Measurements from ENCODE around the gene CPLX1.

Gene CPLX1

DNA sequence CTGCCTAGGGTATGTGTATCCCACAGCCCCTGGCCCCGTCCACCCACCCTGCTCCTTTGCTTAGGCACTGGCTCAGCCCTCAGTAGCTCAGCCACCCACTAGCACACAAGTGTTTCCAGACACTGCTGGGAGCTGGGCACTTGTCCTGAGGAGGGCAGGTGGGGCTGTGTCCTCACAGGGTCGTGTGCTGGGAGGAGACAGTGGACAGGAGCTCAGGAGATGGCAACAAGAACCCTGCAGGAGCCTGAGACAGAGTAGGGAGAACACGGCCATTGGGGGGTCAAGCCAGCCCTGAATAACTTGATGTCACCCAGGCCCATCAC, 5.5 kb upstream of the CPLX1 start:
- DNase-seq: no peak

DNA sequence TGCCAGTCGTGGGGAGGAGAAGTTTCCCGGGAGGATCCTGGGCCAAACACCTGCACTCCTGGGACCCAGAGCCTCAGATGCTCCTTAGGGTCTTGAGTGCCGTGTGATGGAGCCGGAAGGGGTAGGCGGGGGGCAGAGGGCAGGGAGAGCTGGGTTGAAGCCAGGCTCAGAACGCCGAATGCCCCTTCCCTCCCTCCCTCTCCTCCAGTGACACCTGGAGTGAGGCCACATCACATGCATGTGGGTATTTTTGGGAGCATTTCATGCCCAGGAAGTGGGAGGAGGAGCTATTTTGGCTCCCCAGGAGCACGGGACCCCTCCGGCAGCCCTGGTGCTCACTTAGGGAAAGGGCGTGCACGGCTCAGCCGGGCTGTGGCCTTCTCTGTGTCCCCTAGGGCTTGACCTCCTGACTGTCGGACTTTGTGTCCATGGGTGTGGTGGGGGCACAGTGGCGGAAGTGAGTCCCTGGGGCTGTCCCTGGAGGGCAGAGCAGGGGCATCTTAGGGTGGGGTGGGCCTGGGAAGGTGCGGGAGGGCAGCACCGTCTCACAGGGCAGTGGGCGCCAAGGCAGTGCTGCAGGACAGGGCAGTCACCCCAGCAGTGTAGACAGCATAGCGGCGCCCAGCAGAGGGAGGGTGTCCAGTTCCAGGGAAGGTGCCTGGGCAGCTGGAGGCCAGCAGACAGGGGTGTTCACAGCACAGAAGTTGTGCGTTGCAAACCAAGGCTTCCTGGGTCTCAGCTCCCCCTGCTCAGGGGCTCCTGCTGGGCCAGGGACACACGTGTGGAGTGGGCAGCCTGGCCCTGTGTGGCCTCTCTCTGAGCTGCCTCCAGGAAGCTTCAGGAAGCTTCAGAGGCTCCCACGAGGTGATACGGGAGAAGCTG, 4.9 kb upstream of the CPLX1 start:
- no peak for DNase-seq

DNA sequence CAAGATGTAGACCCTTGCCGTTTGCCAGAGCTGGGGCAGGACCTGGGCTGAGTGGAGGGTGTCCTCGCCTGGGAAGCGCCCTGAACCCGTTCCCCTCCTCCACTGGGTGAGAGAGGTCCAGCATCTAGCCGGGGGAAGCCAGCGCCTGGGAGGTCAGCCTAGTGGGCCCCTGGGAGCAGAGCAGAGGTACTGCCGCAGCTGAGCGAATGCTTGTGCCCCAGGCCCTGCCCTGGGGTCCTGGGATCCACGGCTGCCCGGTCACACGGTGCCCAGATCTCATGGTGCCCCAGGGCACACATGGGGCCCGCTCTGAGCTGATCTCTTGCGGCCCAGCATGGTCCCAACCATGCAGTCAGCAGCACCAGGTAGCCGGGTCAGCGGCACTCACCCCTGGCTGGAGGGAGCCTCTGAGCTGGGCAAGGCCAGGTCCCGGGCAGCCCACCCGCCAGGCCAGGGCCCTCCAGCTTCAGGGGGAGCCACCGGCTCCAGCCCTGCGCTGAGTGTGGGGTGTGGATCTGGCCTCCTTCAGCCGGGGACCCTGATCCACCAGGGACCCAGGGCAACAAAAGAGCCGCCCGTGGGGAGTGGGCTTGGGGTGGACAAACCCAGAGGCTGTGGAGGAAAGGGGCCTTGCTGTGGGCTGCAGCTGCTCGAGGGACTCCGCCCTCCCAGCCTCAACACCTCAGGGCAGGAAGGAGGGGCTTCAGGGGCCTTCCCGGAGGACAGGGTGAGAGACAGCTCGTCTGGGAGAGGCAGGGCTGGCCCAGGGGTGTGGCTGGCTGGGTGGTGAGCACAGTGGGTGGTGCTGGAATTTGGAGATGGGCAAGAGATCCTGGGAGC, 4.1 kb upstream of the CPLX1 start:
- no peak for DNase-seq

DNA sequence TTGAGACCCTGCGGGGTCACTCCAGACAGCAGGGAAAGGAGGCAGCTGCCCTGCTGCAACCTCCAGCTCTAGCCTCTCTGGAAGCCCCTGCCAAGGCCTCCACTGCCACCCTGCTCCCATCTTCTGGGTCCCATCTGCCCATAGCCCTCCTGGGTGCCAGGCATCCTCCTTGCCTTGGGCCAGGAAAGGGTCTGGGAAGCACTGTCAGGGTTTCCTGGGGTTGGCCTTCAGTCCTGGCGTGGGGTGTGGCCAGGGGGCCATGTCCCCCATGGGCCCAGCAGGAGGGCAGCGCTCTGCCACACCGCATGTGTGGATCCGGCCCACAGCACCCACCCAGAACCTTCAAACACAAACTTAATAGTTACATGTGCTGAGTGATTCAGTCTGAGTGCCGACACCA, 3.4 kb upstream of the CPLX1 start:
- DNase-seq: no peak

DNA sequence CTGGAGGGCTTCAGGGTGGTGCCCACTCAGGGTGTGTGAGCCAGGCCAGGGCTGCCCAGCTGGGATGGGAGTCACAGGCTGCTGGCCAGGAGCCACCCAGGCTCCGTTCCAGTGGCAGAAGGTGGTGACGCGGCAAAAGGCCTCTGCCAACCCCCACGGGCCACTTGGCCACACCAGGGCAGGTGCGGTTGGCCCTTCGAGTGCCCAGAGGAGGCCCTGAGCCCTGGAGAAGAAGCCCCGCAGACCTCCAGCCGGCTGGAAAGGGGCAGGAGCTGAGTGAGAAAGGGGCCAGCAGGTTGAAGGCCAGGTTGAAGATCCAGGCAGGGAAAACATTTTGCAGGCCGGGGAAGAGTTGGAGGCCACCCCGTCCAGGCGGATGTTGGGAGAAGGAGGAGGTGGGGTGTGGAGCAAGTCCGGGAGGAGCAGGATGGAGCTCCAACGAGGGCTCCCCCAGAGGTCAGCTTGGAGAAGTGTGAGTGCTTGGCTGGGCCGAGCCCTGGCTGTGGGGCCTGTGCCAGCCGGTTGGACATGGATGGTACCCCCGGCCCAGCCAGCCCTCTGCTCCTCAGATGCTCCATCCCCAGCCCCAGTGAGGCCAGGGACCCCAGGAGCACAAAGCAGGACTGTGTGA, 2.8 kb upstream of the CPLX1 start:
- no peak for DNase-seq

DNA sequence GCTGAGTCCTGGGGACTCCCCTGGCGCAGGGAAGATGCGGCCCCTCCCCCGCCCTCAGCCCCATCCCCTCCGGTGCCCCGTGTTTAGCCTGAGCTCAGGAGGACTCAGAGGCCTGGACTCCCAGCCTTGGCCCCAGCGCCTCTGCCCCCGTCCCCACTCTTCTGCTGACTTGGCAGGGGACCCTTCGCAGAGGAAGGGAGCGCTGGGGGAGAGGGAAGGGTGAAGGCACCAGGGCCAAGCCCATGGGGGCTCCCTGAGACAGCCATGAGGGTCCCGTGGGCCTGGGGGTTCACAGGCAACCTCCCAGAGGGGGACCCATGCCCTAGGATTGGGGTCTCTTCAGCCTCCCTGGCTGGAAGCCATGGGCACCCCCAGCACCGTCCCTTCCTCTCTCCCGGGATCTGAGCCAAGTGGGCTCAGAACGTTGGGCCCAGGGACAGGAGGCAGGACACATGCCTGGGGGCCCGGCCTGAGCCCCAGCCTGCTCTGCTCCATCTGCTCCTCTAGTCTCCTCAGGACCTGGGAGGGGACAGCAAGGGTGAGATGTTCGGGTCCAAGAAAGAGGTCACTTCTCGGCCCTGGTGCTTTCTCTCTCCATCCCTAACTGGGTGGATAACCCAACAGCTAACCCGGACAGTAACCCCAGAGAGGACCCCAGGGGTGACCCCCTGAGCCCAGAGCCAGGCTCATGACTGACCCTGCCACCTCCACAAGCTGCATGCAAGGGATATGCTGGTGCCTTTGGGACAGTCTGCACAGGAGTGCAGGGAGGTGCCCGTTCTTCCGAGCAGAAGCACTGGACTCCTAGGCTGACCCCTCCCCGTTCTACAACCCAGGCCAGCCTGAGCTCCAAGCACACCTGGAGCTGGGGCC, 1.5 kb upstream of the CPLX1 start:
- no peak for DNase-seq

DNA sequence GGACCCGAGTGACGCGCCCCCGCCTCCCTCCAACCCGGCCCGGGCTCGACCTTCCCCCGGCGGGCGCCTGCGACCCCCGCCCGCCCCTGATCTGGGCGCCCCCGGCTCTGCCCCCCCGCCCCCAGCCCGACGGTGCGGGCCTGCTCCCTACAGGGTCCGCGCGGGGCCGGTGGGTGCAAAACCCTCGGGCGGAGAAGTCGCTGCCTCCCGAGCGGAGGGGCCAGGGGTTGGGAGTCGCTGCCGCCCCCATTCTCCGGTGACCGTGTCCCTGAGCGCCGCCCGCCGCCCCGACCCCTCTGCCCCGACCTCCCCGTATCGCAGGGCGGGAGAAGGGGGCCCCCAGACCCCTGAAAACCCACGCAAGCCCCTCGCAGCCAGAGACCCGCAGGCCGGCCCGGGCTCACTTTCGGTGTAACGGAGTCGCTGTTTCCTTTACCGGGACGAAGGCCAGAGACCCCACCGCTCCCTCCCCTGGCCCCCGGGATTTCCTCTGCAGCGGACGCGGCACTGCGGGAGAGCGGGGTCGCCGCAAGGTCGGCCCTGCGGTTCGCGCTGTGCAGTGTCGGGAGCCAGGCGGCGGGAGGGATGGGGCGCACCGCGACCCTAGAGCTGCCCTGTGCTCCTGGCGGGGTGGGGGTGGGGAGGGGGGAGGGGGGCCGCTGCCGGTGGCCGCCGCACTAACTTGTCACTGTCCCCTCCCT, 729 bp upstream of the CPLX1 start:
- no peak for DNase-seq

DNA sequence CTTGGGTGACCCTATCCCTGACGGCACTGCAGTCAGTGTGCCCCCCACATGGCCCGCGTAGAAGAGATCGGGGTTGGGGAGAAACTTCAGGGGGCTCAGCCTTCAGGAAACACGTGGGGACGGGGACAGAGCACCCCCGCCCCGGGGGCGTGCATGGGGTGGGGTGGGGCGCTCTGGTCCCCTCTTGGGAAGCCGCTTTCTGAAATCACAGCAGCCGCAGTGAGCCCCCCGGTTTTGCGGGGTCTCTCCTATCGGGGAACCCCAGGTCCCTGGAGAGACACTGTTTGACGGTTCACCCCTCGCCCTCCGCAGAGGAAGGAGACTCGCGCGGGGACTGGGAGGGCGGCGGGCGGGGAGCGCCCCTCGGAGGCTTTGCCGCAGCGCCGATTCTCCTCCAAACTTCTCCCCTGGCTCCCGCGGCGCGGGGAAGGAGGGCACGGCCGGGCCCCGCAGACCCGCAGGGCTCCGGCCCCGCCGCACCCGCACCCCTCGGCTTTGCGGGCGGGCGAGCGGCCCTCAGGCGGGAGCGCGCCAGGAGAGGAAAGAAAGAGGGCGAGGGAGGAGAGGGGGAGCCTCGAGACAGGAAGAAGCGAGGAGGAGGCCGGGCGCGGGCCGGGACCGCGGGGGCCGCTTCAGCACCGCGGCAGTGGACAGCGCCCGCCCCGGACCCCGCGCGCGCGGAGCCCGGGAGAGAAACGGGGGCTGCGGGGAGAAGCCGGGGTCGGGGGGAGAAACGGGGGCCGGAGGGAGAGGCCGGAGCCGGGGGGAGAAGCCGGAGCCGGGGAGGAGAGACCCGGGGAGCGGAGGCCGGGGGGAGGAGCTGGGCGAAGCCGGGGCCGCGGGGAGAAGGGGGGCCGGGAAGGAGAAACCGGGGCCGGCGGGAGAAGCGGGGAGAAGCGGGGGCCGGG, 612 bp downstream of the CPLX1 start:
- peak; percentile 14 for DNase-seq

DNA sequence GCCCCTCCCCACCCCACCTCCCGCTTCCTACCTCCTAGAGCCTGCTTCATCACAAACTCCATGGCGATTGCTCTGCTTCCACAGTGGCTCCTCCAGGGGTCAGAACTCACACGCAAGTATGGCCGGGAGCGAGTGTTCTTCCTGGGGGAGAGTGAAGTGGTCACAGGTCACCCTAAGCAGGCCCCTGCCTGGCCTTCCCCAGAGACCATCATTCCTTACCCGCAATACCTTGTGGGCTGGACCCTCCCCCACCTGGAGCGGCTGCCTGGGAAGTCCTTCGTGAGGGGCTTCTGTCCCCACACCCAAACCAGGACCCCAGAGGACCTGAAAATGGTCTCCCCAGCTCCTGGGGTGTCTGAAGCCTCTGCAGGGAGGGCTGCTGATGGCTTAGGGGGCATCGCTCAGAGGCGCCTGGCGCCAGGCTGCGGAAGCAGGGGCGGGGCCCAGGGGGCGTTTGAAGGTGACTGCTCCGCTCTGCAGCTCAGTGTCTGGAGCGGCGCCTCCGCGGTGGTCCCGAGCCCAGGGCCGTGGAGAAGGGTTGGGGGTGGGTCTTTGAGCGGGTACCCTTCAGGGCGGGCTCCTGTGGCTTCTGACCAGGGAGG, 1.4 kb downstream of the CPLX1 start:
- no peak for DNase-seq

DNA sequence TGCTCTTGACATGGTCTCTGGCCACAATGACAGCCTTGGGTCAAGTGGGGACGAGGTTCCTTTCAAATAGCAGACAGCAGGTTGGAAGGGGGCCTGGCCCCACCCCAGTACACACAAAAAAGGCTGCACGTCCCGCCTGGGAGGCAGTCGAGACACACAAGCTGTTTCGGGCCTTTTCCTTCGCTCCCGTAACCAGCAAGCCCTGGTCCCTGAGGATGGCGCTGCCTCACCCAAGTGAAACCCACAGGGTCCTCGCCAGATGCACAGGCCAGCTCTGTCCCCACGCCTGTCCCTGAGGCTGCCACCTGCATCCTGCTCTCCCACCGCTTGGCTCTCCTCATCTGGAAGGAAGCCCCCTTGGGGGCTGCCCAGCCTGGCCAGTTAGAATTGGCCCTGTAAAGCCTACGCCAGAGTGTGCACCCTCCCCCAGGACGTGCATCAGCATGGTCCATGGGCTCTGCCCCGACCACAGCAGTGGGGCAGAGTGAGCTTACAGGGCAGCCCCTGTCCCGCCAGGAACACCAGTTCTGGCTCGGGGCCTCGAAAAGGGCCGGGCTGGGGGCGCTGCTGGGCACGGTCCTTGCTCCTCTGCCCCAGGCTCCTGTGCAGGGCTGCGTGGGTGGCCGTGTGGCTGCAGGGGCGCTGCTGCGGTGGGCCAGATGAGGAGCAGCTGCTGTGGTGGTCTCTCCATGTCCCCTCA, 2.0 kb downstream of the CPLX1 start:
- DNase-seq: no peak

DNA sequence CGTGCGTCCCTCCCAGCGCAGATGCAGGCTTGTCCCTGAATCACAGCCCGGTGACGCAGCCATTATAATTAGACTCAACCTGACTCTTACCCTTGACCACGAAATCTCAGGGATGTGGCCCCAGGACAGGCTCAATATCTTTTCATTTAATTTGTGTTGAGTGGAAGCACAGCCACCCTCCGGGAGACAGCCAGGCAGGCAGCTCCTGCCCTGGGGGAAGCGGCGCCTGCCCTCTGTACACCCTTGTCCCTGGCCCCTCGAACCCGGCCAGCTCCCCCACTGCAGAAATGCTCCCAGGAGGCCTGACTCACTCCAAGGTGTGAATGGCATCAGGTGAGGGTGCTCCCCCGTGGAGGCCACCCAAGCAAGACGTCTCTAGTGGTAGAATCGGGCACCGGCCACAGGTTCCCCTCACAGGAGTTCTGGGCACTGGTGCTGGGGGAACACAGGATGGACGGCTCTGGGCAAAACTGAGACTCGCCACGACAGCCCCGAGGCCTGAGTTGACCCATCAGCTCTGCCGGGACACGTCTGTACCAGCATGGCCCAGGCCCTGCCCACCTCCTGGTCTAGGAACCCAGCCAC, 2.7 kb downstream of the CPLX1 start:
- DNase-seq: no peak

DNA sequence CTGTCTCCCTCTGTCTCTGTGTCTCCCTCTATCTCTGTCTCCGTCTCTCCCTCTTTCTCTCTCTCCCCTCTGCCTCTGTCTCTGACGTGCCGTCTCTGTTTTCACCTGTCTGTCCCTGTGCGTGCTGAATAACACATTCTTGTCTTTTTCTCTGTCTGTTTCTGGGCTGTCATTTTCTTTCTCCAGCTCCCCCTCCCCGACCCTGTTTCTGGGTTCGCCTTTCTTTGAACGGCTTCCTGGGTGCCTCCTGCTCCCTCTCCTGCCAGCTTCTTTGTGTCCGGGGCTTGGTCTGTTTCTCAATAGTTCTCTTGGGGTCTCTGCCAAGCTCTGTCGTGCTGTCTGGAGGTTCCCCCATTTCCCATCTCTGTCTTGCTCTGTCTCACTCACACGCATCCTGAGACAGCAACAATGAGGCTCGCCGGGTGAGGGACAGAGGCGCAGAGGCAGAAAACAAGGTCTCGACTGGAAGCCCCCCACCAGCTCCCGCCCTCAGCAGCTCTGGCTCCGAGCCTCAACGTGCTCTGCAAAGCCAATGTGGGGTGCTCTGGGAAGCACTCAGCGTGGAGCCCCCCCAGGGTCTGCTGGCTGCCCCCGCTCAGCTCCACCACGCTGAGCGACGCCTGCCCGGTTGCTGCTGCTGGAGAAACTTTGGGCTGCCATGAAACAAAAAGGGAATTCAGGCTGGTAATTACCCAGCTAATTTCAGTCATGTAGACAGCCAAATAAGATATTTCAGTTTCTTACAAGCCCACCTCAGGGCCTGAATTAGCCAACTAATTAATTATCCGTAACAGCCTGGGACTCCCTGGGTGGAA, 3.4 kb downstream of the CPLX1 start:
- no peak for DNase-seq

DNA sequence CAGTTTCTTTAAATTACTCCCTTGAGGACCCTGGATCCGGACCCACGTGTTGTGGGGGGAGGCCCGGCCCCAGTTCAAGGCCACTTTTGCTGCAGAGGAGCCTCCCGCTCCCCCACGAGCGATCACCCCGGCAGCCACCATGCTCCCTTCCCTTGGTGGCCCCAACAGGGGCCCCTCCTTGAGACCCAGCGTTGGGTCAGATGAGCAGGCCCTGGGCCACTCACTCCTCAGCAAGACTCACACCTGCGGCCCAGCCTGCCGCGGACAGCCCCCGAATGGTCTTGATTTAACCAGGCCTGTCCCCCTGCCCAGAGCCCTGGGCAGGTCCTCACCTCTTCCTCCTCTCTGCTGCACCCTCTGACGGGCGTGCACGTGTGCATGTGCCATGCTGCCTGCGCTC, 4.3 kb downstream of the CPLX1 start:
- DNase-seq: no peak

DNA sequence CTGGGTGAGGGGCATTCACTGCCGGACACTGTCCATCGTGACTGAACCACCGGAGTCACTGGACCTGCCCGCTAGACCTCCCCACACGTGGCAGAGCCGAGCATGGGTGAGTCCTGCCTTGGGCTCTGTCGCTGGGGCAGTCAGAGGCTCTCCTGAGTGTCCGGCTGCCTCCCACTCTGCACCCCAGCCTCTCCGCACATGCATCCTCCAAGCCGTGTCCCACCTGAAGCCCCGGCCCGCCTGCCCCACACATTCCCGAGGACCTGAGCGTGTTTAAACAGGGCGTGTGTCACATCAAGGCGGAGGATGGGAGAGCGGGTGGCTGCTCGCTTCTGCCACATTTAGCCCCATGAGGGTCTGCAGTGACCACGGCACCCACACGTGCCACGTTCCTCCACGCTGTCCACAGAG, 4.7 kb downstream of the CPLX1 start:
- DNase-seq: no peak

DNA sequence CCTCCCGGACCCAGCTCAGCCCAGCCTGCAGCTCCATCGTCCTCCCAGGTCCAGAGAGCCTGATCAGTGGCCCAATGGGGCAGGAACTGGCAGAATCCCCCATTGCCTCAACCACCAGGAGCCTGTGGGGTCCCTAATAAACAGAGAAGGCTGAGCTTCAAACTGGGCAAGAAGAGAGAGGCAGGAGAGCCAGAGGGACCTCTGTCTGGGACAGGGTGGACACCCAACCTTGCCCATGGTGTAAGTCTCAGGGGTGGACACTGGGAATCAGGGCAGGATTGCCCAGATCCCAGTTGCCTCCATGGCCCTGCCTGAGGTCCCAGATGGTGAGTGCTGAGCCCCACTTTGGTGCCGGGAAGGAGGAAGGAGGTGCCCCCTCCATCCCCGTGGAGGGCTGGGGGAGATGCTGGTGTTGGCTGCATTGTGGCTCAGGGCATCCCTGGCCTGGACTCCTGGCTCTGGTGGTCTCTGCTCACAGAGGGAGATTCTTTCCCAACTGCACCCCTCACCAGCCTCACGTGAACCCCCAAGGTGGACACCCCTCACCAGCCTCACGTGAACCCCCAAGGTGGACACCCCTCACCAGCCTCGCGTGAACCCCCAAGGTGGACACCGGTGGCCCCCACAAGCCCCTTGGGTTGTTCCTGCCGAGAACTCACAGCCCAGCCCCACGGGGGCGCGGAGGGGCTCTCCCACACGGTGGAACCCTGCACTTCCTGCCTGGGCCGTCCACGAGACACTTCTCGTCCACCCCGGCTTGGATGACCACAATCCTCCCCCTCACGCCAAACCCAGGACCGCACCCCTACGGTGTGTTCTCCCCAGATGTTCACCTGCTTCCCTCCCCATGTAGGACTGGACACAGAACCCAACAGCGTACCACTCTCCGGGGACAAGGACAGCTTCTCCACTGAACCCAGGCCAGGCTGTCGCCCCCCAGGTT, 5.4 kb downstream of the CPLX1 start:
- DNase-seq: no peak

DNA sequence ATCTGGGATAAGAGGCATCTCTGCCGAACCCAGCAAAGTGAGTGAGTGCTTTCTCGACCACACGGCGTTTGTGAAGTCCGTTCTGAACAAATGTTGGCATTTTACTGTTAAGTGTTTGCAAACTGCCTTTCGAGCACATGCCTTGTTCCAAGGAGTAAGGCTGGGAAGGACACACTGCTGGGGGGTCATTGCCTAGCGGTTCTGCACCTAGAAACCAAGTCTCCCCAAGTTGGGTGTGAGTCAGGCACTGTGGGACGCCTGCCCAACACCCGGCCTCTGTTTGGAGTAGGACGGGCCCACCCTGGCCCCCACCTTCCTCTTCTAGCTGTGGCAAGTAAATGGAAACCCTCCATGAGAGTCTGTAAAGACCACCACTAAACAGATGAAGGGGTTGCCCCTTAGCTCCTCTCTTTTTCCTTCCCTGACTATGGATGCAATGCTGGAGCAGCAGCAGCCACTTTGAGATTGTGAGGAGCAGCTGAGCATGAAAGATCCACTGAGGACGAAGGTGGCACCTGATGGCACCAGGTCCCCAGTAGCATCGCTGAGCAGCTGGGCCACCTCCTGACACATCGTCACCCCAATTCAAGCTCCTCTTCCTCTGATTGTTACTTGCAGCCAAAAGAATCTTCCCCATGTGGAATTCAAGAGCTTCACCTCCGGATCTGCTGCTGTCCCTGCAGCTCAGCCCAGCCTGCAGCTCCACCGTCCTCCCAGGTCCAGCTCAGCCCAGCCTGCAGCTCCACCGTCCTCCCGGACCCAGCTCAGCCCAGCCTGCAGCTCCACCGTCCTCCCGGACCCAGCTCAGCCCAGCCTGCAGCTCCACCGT, 6.3 kb downstream of the CPLX1 start:
- DNase-seq: no peak
